ENCODE results near the gene KLHL28.

DNA sequence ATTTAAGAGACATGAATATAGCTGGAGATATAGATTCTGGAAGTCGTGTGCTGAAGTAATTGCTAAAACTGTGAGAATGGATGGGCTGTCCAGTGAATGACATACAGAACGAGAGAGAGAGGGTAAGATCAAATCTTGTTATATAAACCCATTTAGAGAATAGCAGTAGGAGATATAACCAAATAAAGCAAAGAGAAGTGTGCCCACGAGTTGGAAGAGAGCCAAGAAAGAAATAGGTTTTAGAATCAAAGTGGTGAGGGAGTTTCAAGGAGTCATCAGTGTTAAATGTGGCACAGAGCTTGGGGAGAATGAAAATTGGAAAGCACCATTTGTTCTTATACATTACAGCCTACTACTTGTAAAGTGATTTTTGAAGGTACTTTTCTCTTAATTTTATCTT, 19.5 kb upstream of the KLHL28 start:
- TF ChIP-seq, protein P1, sequence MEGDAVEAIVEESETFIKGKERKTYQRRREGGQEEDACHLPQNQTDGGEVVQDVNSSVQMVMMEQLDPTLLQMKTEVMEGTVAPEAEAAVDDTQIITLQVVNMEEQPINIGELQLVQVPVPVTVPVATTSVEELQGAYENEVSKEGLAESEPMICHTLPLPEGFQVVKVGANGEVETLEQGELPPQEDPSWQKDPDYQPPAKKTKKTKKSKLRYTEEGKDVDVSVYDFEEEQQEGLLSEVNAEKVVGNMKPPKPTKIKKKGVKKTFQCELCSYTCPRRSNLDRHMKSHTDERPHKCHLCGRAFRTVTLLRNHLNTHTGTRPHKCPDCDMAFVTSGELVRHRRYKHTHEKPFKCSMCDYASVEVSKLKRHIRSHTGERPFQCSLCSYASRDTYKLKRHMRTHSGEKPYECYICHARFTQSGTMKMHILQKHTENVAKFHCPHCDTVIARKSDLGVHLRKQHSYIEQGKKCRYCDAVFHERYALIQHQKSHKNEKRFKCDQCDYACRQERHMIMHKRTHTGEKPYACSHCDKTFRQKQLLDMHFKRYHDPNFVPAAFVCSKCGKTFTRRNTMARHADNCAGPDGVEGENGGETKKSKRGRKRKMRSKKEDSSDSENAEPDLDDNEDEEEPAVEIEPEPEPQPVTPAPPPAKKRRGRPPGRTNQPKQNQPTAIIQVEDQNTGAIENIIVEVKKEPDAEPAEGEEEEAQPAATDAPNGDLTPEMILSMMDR (IDR thresholded peaks at IDR 0.05): no peak
- no peak for TF ChIP-seq ZFX (IDR thresholded peaks at IDR 0.05; ENCODE audit: borderline replicate concordance)
